ENCODE results near the gene ZNF628.
A peak's percentile ranks its signal among the peaks of the same experiment; 100 is the strongest.

Gene ZNF628

GRCh38 chr19:55525289-55526101 lies 49.1 kb downstream of the ZNF628 start:
- no peak for FAIRE-seq
- DNase-seq (ENCODE audit: insufficient read length, low spot score), result no peak
- TF ChIP-seq POLR2A (IDR thresholded peaks at IDR 0.05; ENCODE audit: low read depth, low read length), result no peak

- no peak for FAIRE-seq
- TF ChIP-seq POLR2A (IDR thresholded peaks at IDR 0.05; ENCODE audit: low read depth, low read length), result no peak
- peak; percentile 71 for DNase-seq (ENCODE audit: insufficient read length, low spot score)
Observed at GRCh38 chr19:55526216-55527196, 50.1 kb downstream of the ZNF628 start.

- no peak for DNase-seq (ENCODE audit: insufficient read length, low spot score)
- no peak for TF ChIP-seq POLR2A (IDR thresholded peaks at IDR 0.05; ENCODE audit: low read depth, low read length)
- FAIRE-seq, result no peak
Observed at GRCh38 chr19:55527197-55528029, 51.0 kb downstream of the ZNF628 start.

- FAIRE-seq (no peak), DNase-seq (ENCODE audit: insufficient read length, low spot score) (no peak)
- no peak for TF ChIP-seq POLR2A (IDR thresholded peaks at IDR 0.05; ENCODE audit: low read depth, low read length)
Observed at GRCh38 chr19:55528030-55528803, 51.8 kb downstream of the ZNF628 start.

- FAIRE-seq (no peak), DNase-seq (ENCODE audit: insufficient read length, low spot score) (no peak)
- TF ChIP-seq POLR2A (IDR thresholded peaks at IDR 0.05; ENCODE audit: low read depth, low read length), result no peak
Observed at GRCh38 chr19:55529636-55530234, 53.3 kb downstream of the ZNF628 start.

- no peak for FAIRE-seq
- no peak for TF ChIP-seq POLR2A (IDR thresholded peaks at IDR 0.05; ENCODE audit: low read depth, low read length)
- DNase-seq (ENCODE audit: insufficient read length, low spot score), result no peak
Observed at GRCh38 chr19:55530996-55531395, 54.6 kb downstream of the ZNF628 start.
